HL-60 (cell line): ENCODE results near the gene RPS23.
"Not testable (repeated sequence)": the region's sequence is repeated elsewhere in the genome, so short reads cannot be mapped to it uniquely, and the experiment has no call there.

Source experiments
- DNase-seq, 2 experiments: peaks; one replicate each; pipeline ENCODE4 v3.0.0-alpha.2; 2010 to 2020; ENCODE audit warnings: low read depth in 1 of 2, low spot score in 1 of 2
- H3K27ac ChIP-seq: fragments of 250-450 bp; sonication (Bioruptor Pico); replicated peaks from 2 replicates; pipeline ENCODE4 v1.5.1; 2020; ENCODE audit warnings: mild to moderate bottlenecking, moderate library complexity
- H3K27me3 ChIP-seq: fragments of 250-450 bp; sonication (Bioruptor Pico); 2 replicates; pipeline ENCODE4 v1.5.1; 2021; ENCODE audit warnings: mild to moderate bottlenecking, moderate library complexity; ENCODE audit not compliant: insufficient read depth, poor library complexity, severe bottlenecking
- H3K4me3 ChIP-seq: replicated peaks from 2 replicates; pipeline ENCODE4 v1.5.1; 2011; ENCODE audit warnings: mild to moderate bottlenecking, control low read depth, low read length; ENCODE audit not compliant: insufficient read depth
- CTCF ChIP-seq: IDR thresholded peaks from one replicate; pipeline ENCODE4 v1.5.1; 2011; ENCODE audit warnings: low read length, control low read depth, inconsistent platforms; ENCODE audit not compliant: insufficient read depth
- GABPA ChIP-seq: IDR thresholded peaks from 2 replicates; pipeline ENCODE4 v1.6.1; 2012; ENCODE audit warnings: low read depth
- POLR2AphosphoS5 ChIP-seq: IDR thresholded peaks from 2 replicates; pipeline ENCODE4 v1.6.1; 2012; ENCODE audit warnings: low read depth
- REST ChIP-seq: IDR thresholded peaks from 2 replicates; pipeline ENCODE4 v1.6.1; 2012; ENCODE audit warnings: low read depth; ENCODE audit not compliant: insufficient replicate concordance
- SPI1 ChIP-seq: IDR thresholded peaks from 2 replicates; pipeline ENCODE4 v1.6.1; 2012; ENCODE audit warnings: low read depth, mild to moderate bottlenecking, borderline replicate concordance

RPS23 gene

GRCh38 chr5:82275216-82275664 is 2.9 kb downstream of the RPS23 start:
- Histone ChIP-seq H3K27me3 (no peaks in the 10 kb centered on the region), H3K4me3 (no peak overlapping the region), H3K27ac (no peak overlapping the region)
- no peak; the same call in 1 of the 2 replicates for TF ChIP-seq POLR2AphosphoS5
- no peak for TF ChIP-seq SPI1
- no peak for TF ChIP-seq CTCF
- no peak for TF ChIP-seq GABPA
- TF ChIP-seq REST: no peak
- DNase-seq: no peak

- Histone ChIP-seq H3K27ac (no peak overlapping the region), H3K4me3 (no peak overlapping the region), H3K27me3 (no peaks in the 10 kb centered on the region)
- TF ChIP-seq POLR2AphosphoS5: peak; percentile 44; the same call in 1 of the 2 replicates
- no peak for TF ChIP-seq SPI1
- TF ChIP-seq GABPA: no peak
- DNase-seq: peak in 1 of 2 experiments; percentile 1
Observed at GRCh38 chr5:82274343-82275211, 3.6 kb downstream of the RPS23 start.

GRCh38 chr5:82273426-82273825 is 4.7 kb downstream of the RPS23 start:
- H3K27ac ChIP-seq, H3K4me3 ChIP-seq, H3K27me3 ChIP-seq, DNase-seq: not testable (repeated sequence)

GRCh38 chr5:82272571-82273356 is 5.4 kb downstream of the RPS23 start:
- not testable (repeated sequence) for H3K27ac ChIP-seq, DNase-seq, H3K4me3 ChIP-seq, H3K27me3 ChIP-seq

GRCh38 chr5:82269363-82269762 is 8.8 kb downstream of the RPS23 start:
- not testable (repeated sequence) for H3K27ac ChIP-seq, H3K27me3 ChIP-seq, DNase-seq, H3K4me3 ChIP-seq

- not testable (repeated sequence) for H3K27ac ChIP-seq, H3K27me3 ChIP-seq, H3K4me3 ChIP-seq, DNase-seq
Observed at GRCh38 chr5:82267297-82267933, 10.7 kb downstream of the RPS23 start.

- TF ChIP-seq CTCF: no peak
- no peak for TF ChIP-seq POLR2AphosphoS5
- TF ChIP-seq SPI1: no peak
- no peak for TF ChIP-seq REST
- no peak for TF ChIP-seq GABPA
- H3K27ac ChIP-seq: no peak overlapping the region
- H3K27me3 ChIP-seq: no peaks in the 10 kb centered on the region
- no peak for DNase-seq
- no peak overlapping the region for H3K4me3 ChIP-seq
Observed at GRCh38 chr5:82265047-82265446, 13.1 kb downstream of the RPS23 start.
